HepG2 (cell line): ENCODE data around the gene GUCY2D. TPM values are rescaled to one million over a fixed set of nuclear protein-coding genes. Genes with fewer than 3 reads are reported as not detected.

Source experiments
- CEBPG ChIP-seq: IDR thresholded peaks from 2 replicates; pipeline ENCODE4 v1.6.1; 2016
- CEBPZ ChIP-seq: IDR thresholded peaks from 2 replicates; pipeline ENCODE4 v1.6.1; 2012; ENCODE audit warnings: low read length, improper control_type of control experiment
- DMTF1 ChIP-seq: sonication (generic); formaldehyde crosslinking; IDR thresholded peaks from 2 replicates; pipeline ENCODE4 v1.4.0; 2020; ENCODE audit warnings: mild to moderate bottlenecking, missing genetic modification reagents
- DPF2 ChIP-seq: sonication (generic); formaldehyde crosslinking; IDR thresholded peaks from 2 replicates; pipeline ENCODE4 v1.4.0; 2020; ENCODE audit warnings: mild to moderate bottlenecking, low read depth, missing genetic modification reagents, borderline replicate concordance
- EED ChIP-seq: sonication (generic); formaldehyde crosslinking; IDR thresholded peaks from 2 replicates; pipeline ENCODE4 v1.5.0; 2020; ENCODE audit warnings: mild to moderate bottlenecking, missing genetic modification reagents
- FOXA3 ChIP-seq: IDR thresholded peaks from 2 replicates; pipeline ENCODE4 v1.6.1; 2016; ENCODE audit warnings: missing genetic modification reagents, missing compliant biosample characterization
- GABPB1 ChIP-seq: IDR thresholded peaks from 2 replicates; pipeline ENCODE4 v1.6.1; 2016; ENCODE audit warnings: mild to moderate bottlenecking, missing genetic modification reagents, moderate library complexity, missing compliant biosample characterization
- PHF5A ChIP-seq: IDR thresholded peaks from one replicate; pipeline ENCODE4 v1.6.1; 2018; ENCODE audit warnings: low read depth, missing genetic modification reagents; ENCODE audit not compliant: unreplicated experiment
- SIN3B ChIP-seq: fragments of 150-350 bp; IDR thresholded peaks from 2 replicates; pipeline ENCODE4 v1.6.1; 2014; ENCODE audit warnings: low read length
- SMYD3 ChIP-seq: sonication (generic); formaldehyde crosslinking; IDR thresholded peaks from 2 replicates; pipeline ENCODE4 v1.8.1; 2023; ENCODE audit warnings: mild to moderate bottlenecking, missing genetic modification reagents
- SSRP1 ChIP-seq: IDR thresholded peaks from 2 replicates; pipeline ENCODE4 v1.6.1; 2016; ENCODE audit warnings: control low read depth
- TFDP2 ChIP-seq: sonication (generic); formaldehyde crosslinking; IDR thresholded peaks from 2 replicates; pipeline ENCODE4 v1.4.0; 2020; ENCODE audit warnings: missing genetic modification reagents
- ZBED4 ChIP-seq: sonication (generic); formaldehyde crosslinking; IDR thresholded peaks from 2 replicates; pipeline ENCODE4 v1.4.0; 2020; ENCODE audit warnings: missing genetic modification reagents, borderline replicate concordance
- ZFP90 ChIP-seq: sonication (generic); formaldehyde crosslinking; IDR thresholded peaks from 2 replicates; pipeline ENCODE4 v1.8.0; 2022; ENCODE audit warnings: missing genetic modification reagents, mild to moderate bottlenecking, inconsistent platforms, borderline replicate concordance
- ZNF143 ChIP-seq: sonication (generic); formaldehyde crosslinking; IDR thresholded peaks from 2 replicates; pipeline ENCODE4 v1.4.0; 2020; ENCODE audit warnings: missing genetic modification reagents
- ZNF543 ChIP-seq: sonication (generic); formaldehyde crosslinking; IDR thresholded peaks from 2 replicates; pipeline ENCODE4 v1.4.0; 2020; ENCODE audit warnings: mild to moderate bottlenecking, missing genetic modification reagents
- ZSCAN22 ChIP-seq: sonication (generic); formaldehyde crosslinking; IDR thresholded peaks from 2 replicates; pipeline ENCODE4 v1.4.0; 2020; ENCODE audit warnings: mild to moderate bottlenecking, missing genetic modification reagents
- polyA plus RNA-seq, 8 experiments: library from polyadenylated mRNA; depleted of rRNA in 3 of 8; stranded (reverse) in 7 of 8; unstranded in 1 of 8; fragments of >200 nt; fragmentation: Illumina TruSeq in 4 of 8; extraction: Trizol in 4 of 8; gene quantifications; 2 replicates each; pipeline versions ENCODE4 v1.2.1 to v1.2.3, GENCODE V29; 2011 to 2016; ENCODE audit warnings: low read depth in 4 of 8, missing spikeins in 1 of 8, mixed read lengths in 1 of 8; ENCODE audit not compliant: insufficient read depth in 1 of 8
- total RNA-seq, 5 experiments: library from RNA; depleted of rRNA; stranded (reverse); fragments of >200 nt; fragmentation: Illumina TruSeq; extraction: Trizol; gene quantifications; 2 replicates each; pipeline ENCODE4 v1.2.3, GENCODE V29; 2016; ENCODE audit warnings: low read depth in 1 of 5

GUCY2D gene
- total and polyA plus RNA-seq, 2 of the 13 experiments (the other 11 are each of a cell fraction or from before 2014, with no cell fraction given): not detected

- TF ChIP-seq ZNF143 (CRISPR knock-in tag) (0 out of 2 replicates have a peak, but pooled peaks have one; percentile 42), DPF2 (CRISPR knock-in tag) (no peak), EED (CRISPR knock-in tag) (no peak), ZSCAN22 (no peak), PHF5A (CRISPR knock-in tag) (no peak), CEBPZ (no peak), FOXA3 (CRISPR knock-in tag) (no peak), SMYD3 (CRISPR knock-in tag) (no peak), CEBPG (CRISPR knock-in tag) (peak; percentile 67), DMTF1 (no peak), ZBED4 (no peak), ZNF543 (CRISPR knock-in tag) (no peak), SIN3B (no peak), TFDP2 (0 out of 2 replicates have a peak, but pooled peaks have one; percentile 32), ZFP90 (no peak), SSRP1 (CRISPR knock-in tag) (no peak), GABPB1 (CRISPR knock-in tag) (no peak)
Observed at GRCh38 chr17:8016632-8017424, 14.4 kb downstream of the GUCY2D start (continued).
